H9 (cell line): Measurements from ENCODE around the gene CCDC71L. TPM values are rescaled to one million over a fixed set of nuclear protein-coding genes. Genes with fewer than 3 reads are reported as not detected.

ENCODE experiments used
- DNase-seq: peaks from one replicate; pipeline ENCODE4 v3.0.0-alpha.2; 2017
- H2AFZ ChIP-seq: one replicate; pipeline ENCODE4 v1.6.1; 2013; ENCODE audit warnings: mild to moderate bottlenecking, low read length, control low read depth, moderate library complexity
- H2AK5ac ChIP-seq: 2 replicates; pipeline ENCODE4 v1.6.1; 2013; ENCODE audit warnings: low read length, control low read depth, mixed read lengths; ENCODE audit not compliant: insufficient read length
- H2BK120ac ChIP-seq: one replicate; pipeline ENCODE4 v1.6.1; 2013; ENCODE audit warnings: low read depth, mild to moderate bottlenecking, low read length, control low read depth, inconsistent platforms; ENCODE audit not compliant: poor library complexity, severe bottlenecking
- H2BK12ac ChIP-seq: 2 replicates; pipeline ENCODE4 v1.6.1; 2013; ENCODE audit warnings: low read length, control low read depth, mixed read lengths, low read depth; ENCODE audit not compliant: insufficient read length
- H2BK15ac ChIP-seq: 2 replicates; pipeline ENCODE4 v1.6.1; 2013; ENCODE audit warnings: low read depth, low read length, control low read depth
- H2BK20ac ChIP-seq: one replicate; pipeline ENCODE4 v1.6.1; 2013; ENCODE audit warnings: low read depth, mild to moderate bottlenecking, low read length, control low read depth, inconsistent platforms; ENCODE audit not compliant: poor library complexity, severe bottlenecking
- H2BK5ac ChIP-seq: 2 replicates; pipeline ENCODE4 v1.6.1; 2013; ENCODE audit warnings: low read length, control low read depth, mixed read lengths; ENCODE audit not compliant: insufficient read length
- H3K14ac ChIP-seq: 2 replicates; pipeline ENCODE4 v1.6.1; 2013; ENCODE audit warnings: low read length, control low read depth; ENCODE audit not compliant: insufficient read depth
- H3K18ac ChIP-seq: 2 replicates; pipeline ENCODE4 v1.6.1; 2013; ENCODE audit warnings: low read depth, mild to moderate bottlenecking, mixed read lengths, low read length, control low read depth; ENCODE audit not compliant: insufficient read length
- H3K23ac ChIP-seq: 2 replicates; pipeline ENCODE4 v1.6.1; 2013; ENCODE audit warnings: low read length, control low read depth, mixed read lengths, low read depth; ENCODE audit not compliant: insufficient read length
- H3K23me2 ChIP-seq: 2 replicates; pipeline ENCODE4 v1.6.1; 2013; ENCODE audit warnings: low read depth, mild to moderate bottlenecking, mixed read lengths, low read length, control low read depth; ENCODE audit not compliant: insufficient read length, poor library complexity, severe bottlenecking
- H3K27ac ChIP-seq: 2 replicates; pipeline ENCODE4 v1.5.1; 2013; ENCODE audit warnings: low read length, control low read depth, mixed read lengths, low read depth; ENCODE audit not compliant: insufficient read length
- H3K27me3 ChIP-seq: 2 replicates; pipeline ENCODE4 v1.6.1; 2013; ENCODE audit warnings: low read length, control low read depth, inconsistent platforms; ENCODE audit not compliant: insufficient read depth
- H3K4ac ChIP-seq: 2 replicates; pipeline ENCODE4 v1.6.1; 2013; ENCODE audit warnings: low read depth, mild to moderate bottlenecking, control low read depth, inconsistent platforms, low read length, moderate library complexity
- H3K4me1 ChIP-seq: 2 replicates; pipeline ENCODE4 v1.6.1; 2013; ENCODE audit warnings: low read length, control low read depth, inconsistent platforms; ENCODE audit not compliant: insufficient read depth
- H3K4me2 ChIP-seq: 2 replicates; pipeline ENCODE4 v1.6.1; 2013; ENCODE audit warnings: low read length, control low read depth, mixed read lengths; ENCODE audit not compliant: insufficient read length, insufficient read depth
- H3K56ac ChIP-seq: 2 replicates; pipeline ENCODE4 v1.6.1; 2013; ENCODE audit warnings: low read depth, mild to moderate bottlenecking, mixed read lengths, low read length, control low read depth; ENCODE audit not compliant: insufficient read length
- H3K79me1 ChIP-seq: 2 replicates; pipeline ENCODE4 v1.6.1; 2013; ENCODE audit warnings: low read depth, mild to moderate bottlenecking, moderate library complexity, low read length, control low read depth, inconsistent platforms; ENCODE audit not compliant: insufficient read depth, poor library complexity, severe bottlenecking
- H3K79me2 ChIP-seq: 2 replicates; pipeline ENCODE4 v1.6.1; 2013; ENCODE audit warnings: low read length, control low read depth, inconsistent platforms; ENCODE audit not compliant: insufficient read depth
- H3K9ac ChIP-seq: 2 replicates; pipeline ENCODE4 v1.6.1; 2013; ENCODE audit warnings: low read length, control low read depth, mixed read lengths; ENCODE audit not compliant: insufficient read length; ENCODE audit errors: extremely low read depth
- H3K9me3 ChIP-seq: one replicate; pipeline ENCODE4 v1.6.1; 2013; ENCODE audit warnings: low read depth, low read length, inconsistent platforms; ENCODE audit not compliant: control insufficient read depth
- H3T11ph ChIP-seq: one replicate; pipeline ENCODE4 v1.6.1; 2013; ENCODE audit warnings: mild to moderate bottlenecking, low read length, control low read depth, inconsistent platforms
- H4K20me1 ChIP-seq: one replicate; pipeline ENCODE4 v1.6.1; 2013; ENCODE audit not compliant: control insufficient read depth, insufficient read length, insufficient read depth
- H4K5ac ChIP-seq: 2 replicates; pipeline ENCODE4 v1.6.1; 2013; ENCODE audit warnings: low read depth, mild to moderate bottlenecking, mixed read lengths, low read length, control low read depth; ENCODE audit not compliant: insufficient read length
- H4K8ac ChIP-seq: replicated peaks from 2 replicates; pipeline ENCODE4 v1.6.1; 2013; ENCODE audit warnings: low read length, control low read depth, mixed read lengths, low read depth; ENCODE audit not compliant: insufficient read length
- H4K91ac ChIP-seq: 2 replicates; pipeline ENCODE4 v1.6.1; 2013; ENCODE audit warnings: low read depth, mild to moderate bottlenecking, moderate library complexity, mixed read lengths, low read length, control low read depth; ENCODE audit not compliant: insufficient read length
- H3K27ac Mint-ChIP-seq, 3 experiments: 2 replicates in 2 of 3; 3 replicates in 1 of 3; pipeline ENCODE4 v1.8.0; 2020 to 2021; ENCODE audit warnings: mixed read lengths in 3 of 3, mild to moderate bottlenecking in 1 of 3, moderate library complexity in 1 of 3
- H3K27me3 Mint-ChIP-seq: 2 replicates; pipeline ENCODE4 v1.8.0; 2021; ENCODE audit warnings: low read depth, mild to moderate bottlenecking, moderate library complexity, mixed read lengths
- H3K36me3 Mint-ChIP-seq, 3 experiments: 2 replicates in 2 of 3; 3 replicates in 1 of 3; pipeline ENCODE4 v1.8.0; 2020 to 2021; ENCODE audit warnings: low read depth in 3 of 3, mixed read lengths in 3 of 3; ENCODE audit not compliant: insufficient read depth in 1 of 3
- H3K4me1 Mint-ChIP-seq, 2 experiments: 2 replicates each; pipeline ENCODE4 v1.8.0; 2020; ENCODE audit warnings: mixed read lengths in 2 of 2
- H3K4me3 Mint-ChIP-seq, 2 experiments: 2 replicates in 1 of 2; 3 replicates in 1 of 2; pipeline ENCODE4 v1.8.0; 2020 to 2021; ENCODE audit warnings: mild to moderate bottlenecking in 2 of 2, mixed read lengths in 2 of 2, moderate library complexity in 1 of 2
- H3K9me3 Mint-ChIP-seq, 2 experiments: 2 replicates in 1 of 2; 3 replicates in 1 of 2; pipeline ENCODE4 v1.8.0; 2020; ENCODE audit warnings: mild to moderate bottlenecking in 2 of 2, mixed read lengths in 2 of 2, moderate library complexity in 1 of 2
- WGBS: extraction: QIAGEN DNeasy Blood & Tissue Kit; methylation state at CpG from one replicate; pipeline ENCODE4 v1.1.7; 2013; ENCODE audit warnings: missing lambda C conversion rate, low lambda C conversion rate, mixed read lengths; ENCODE audit not compliant: insufficient read length; ENCODE audit errors: extremely low coverage; 5-methylcytosine and 5-hydroxymethylcytosine counted together
- total RNA-seq: library from RNA; stranded (reverse); gene quantifications from 2 replicates; pipeline ENCODE4 v1.2.1, GENCODE V29; 2021
- TF ChIP-seq, protein P1 (sequence below): fragments of 200-600 bp; sonication (generic); conservative IDR thresholded peaks from 3 replicates; pipeline ENCODE4 v1.8.0; 2021; ENCODE audit warnings: antibody characterized with exemption, mild to moderate bottlenecking

CCDC71L gene
- total RNA-seq, 1 experiment from 2014 or later, result 13.7 TPM

DNA sequence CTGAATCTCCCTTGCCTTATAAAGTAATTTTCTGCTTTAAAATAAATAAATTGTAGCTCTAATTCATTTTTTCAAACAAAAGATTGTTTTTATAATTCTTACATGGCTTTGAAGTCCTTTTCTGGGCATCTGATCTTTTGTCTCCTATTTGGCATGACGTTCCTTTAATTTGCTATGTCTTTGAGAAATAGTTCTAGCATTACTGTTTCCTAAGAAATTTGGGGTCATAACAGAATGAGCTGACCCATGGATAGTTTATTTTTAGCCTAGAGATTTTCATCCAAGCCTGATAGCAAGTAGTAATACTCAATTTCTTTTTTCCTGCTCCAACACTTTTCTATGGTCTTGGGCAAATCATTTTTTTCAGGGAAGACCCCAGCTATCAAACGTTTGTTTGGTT is 31.4 kb downstream of the CCDC71L start:
- Histone ChIP-seq H3K4me1 (peaks cover 3% of the 10 kb centered on the region; the same call in 1 of the 2 replicates), H3K79me1 (no peaks in the 10 kb centered on the region), H3T11ph (no peak overlapping the region), H3K56ac (no peak overlapping the region), H2BK12ac (no peak overlapping the region), H3K18ac (no peak overlapping the region), H4K5ac (no peak overlapping the region), H4K20me1 (no peaks in the 10 kb centered on the region), H3K27me3 (no peaks in the 10 kb centered on the region), H3K9me3 (no peaks in the 10 kb centered on the region), H3K4ac (no peak overlapping the region), H3K4me2 (no peak overlapping the region), H3K14ac (no peak overlapping the region), H2AK5ac (no peak overlapping the region), H3K27ac (no peak overlapping the region), H3K79me2 (no peaks in the 10 kb centered on the region), H3K9ac (no peak overlapping the region), H3K23me2 (no peaks in the 10 kb centered on the region), H2BK20ac (no peak overlapping the region), H4K91ac (no peak overlapping the region), H2AFZ (no peak overlapping the region), H2BK5ac (no peak overlapping the region), H2BK120ac (no peak overlapping the region), H2BK15ac (no peak overlapping the region), H4K8ac (no peak overlapping the region), H3K23ac (no peak overlapping the region)
- Mint-ChIP-seq H3K36me3 (no peaks in the 10 kb centered on the region), H3K9me3 (no peaks in the 10 kb centered on the region), H3K4me3 (no peak overlapping the region), H3K4me1 (peaks cover 11 to 14% of the 10 kb centered on the region in 2 experiments), H3K27ac (no peak overlapping the region), H3K27me3 (peaks cover 10% of the 10 kb centered on the region; the same call in 1 of the 2 replicates)
- no peak for DNase-seq
- no CpG with 5 or more reads among the region's 2 CpGs for WGBS
- TF ChIP-seq, protein P1, sequence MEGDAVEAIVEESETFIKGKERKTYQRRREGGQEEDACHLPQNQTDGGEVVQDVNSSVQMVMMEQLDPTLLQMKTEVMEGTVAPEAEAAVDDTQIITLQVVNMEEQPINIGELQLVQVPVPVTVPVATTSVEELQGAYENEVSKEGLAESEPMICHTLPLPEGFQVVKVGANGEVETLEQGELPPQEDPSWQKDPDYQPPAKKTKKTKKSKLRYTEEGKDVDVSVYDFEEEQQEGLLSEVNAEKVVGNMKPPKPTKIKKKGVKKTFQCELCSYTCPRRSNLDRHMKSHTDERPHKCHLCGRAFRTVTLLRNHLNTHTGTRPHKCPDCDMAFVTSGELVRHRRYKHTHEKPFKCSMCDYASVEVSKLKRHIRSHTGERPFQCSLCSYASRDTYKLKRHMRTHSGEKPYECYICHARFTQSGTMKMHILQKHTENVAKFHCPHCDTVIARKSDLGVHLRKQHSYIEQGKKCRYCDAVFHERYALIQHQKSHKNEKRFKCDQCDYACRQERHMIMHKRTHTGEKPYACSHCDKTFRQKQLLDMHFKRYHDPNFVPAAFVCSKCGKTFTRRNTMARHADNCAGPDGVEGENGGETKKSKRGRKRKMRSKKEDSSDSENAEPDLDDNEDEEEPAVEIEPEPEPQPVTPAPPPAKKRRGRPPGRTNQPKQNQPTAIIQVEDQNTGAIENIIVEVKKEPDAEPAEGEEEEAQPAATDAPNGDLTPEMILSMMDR, result no peak
